HepG2 (cell line): ENCODE measurements around the gene SLC4A8.

Experiments
- PCBP2 ChIP-seq: fragments of 200-400 bp; formaldehyde crosslinking; optimal IDR thresholded peaks from 2 replicates; pipeline ENCODE3; 2018; ENCODE audit warnings: low read length, low read depth; ENCODE audit not compliant: poor library complexity, severe bottlenecking
- ZNF205 ChIP-seq: IDR thresholded peaks from 2 replicates; pipeline ENCODE4 v1.6.1; 2018; ENCODE audit warnings: missing biosample characterization, missing genetic modification reagents
- TF ChIP-seq, protein P1 (sequence below): sonication (generic); formaldehyde crosslinking; IDR thresholded peaks from 2 replicates; pipeline ENCODE4 v1.4.0; 2020; ENCODE audit warnings: missing genetic modification reagents
- TF ChIP-seq, protein P2 (sequence below): sonication (generic); formaldehyde crosslinking; IDR thresholded peaks from 2 replicates; pipeline ENCODE4 v1.5.0; 2020; ENCODE audit warnings: mild to moderate bottlenecking, missing genetic modification reagents, moderate library complexity
- TF ChIP-seq, protein P3 (sequence below): sonication (generic); formaldehyde crosslinking; conservative IDR thresholded peaks from 2 replicates; pipeline ENCODE4 v1.8.0; 2022; ENCODE audit warnings: mild to moderate bottlenecking, moderate library complexity, missing genetic modification reagents

DNA sequence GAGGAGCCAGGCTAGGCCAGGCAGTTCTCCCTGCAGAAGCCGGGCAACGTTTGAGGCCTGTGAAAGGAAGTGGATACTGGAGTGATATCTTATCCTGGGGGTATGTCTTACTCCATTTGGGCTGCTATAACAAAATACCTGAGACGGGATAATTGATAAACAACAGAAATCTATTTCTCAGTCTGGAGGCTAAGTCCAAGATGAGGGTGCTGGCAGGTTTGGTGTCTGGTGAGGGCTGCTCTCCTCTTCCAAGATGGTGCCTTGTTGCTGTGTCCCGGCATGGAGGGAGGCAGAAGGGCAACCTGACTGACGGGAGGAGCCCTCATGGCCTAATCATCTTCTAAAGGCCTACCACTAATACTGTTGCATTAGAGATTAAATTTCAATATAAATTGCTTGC, 17.8 kb upstream of the SLC4A8 start:
- TF ChIP-seq ZNF205 (CRISPR knock-in tag), result no peak
- TF ChIP-seq, protein P1, sequence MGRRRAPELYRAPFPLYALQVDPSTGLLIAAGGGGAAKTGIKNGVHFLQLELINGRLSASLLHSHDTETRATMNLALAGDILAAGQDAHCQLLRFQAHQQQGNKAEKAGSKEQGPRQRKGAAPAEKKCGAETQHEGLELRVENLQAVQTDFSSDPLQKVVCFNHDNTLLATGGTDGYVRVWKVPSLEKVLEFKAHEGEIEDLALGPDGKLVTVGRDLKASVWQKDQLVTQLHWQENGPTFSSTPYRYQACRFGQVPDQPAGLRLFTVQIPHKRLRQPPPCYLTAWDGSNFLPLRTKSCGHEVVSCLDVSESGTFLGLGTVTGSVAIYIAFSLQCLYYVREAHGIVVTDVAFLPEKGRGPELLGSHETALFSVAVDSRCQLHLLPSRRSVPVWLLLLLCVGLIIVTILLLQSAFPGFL, result no peak
- TF ChIP-seq PCBP2, result no peak
- TF ChIP-seq, protein P2, sequence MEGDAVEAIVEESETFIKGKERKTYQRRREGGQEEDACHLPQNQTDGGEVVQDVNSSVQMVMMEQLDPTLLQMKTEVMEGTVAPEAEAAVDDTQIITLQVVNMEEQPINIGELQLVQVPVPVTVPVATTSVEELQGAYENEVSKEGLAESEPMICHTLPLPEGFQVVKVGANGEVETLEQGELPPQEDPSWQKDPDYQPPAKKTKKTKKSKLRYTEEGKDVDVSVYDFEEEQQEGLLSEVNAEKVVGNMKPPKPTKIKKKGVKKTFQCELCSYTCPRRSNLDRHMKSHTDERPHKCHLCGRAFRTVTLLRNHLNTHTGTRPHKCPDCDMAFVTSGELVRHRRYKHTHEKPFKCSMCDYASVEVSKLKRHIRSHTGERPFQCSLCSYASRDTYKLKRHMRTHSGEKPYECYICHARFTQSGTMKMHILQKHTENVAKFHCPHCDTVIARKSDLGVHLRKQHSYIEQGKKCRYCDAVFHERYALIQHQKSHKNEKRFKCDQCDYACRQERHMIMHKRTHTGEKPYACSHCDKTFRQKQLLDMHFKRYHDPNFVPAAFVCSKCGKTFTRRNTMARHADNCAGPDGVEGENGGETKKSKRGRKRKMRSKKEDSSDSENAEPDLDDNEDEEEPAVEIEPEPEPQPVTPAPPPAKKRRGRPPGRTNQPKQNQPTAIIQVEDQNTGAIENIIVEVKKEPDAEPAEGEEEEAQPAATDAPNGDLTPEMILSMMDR, result no peak
- TF ChIP-seq, protein P3, sequence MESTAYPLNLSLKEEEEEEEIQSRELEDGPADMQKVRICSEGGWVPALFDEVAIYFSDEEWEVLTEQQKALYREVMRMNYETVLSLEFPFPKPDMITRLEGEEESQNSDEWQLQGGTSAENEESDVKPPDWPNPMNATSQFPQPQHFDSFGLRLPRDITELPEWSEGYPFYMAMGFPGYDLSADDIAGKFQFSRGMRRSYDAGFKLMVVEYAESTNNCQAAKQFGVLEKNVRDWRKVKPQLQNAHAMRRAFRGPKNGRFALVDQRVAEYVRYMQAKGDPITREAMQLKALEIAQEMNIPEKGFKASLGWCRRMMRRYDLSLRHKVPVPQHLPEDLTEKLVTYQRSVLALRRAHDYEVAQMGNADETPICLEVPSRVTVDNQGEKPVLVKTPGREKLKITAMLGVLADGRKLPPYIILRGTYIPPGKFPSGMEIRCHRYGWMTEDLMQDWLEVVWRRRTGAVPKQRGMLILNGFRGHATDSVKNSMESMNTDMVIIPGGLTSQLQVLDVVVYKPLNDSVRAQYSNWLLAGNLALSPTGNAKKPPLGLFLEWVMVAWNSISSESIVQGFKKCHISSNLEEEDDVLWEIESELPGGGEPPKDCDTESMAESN (CRISPR knock-in tag), result no peak
